Upper lobe of left lung (tissue), 4 donors: ENCODE data around the gene ZNF599.

Source experiments
- CTCF ChIP-seq, 6 experiments: fragments of 450-650 bp in 4 of 6; fragments of 200-600 bp in 2 of 6; sonication (generic) in 2 of 6; IDR thresholded peaks; one replicate each; pipeline ENCODE4 v1.5.1; 2016 to 2019; ENCODE audit warnings: antibody characterized with exemption in 6 of 6
- EP300 ChIP-seq, 4 donors: sonication (generic); formaldehyde crosslinking; IDR thresholded peaks; one replicate each; pipeline ENCODE4 v1.5.1; 2017; ENCODE audit warnings: antibody characterized with exemption in 4 of 4, control low read depth in 2 of 4

- no peak for TF ChIP-seq CTCF (IDR thresholded peaks at IDR 0.05)
- no peak for TF ChIP-seq EP300 (IDR thresholded peaks at IDR 0.05)
Measured at GRCh38 chr19:34806976-34807860, 34.2 kb upstream of the ZNF599 start.
